Mesendoderm (in vitro differentiated cells): ENCODE results near the gene ETFA.

Source experiments
- DNase-seq: peaks from one replicate; pipeline ENCODE4 v3.0.0; 2013
- H2AK5ac ChIP-seq: 2 replicates; pipeline ENCODE4 v1.6.1; 2013; ENCODE audit warnings: low read length, inconsistent platforms
- H2BK120ac ChIP-seq: 2 replicates; pipeline ENCODE4 v1.6.1; 2013; ENCODE audit warnings: low read depth, mild to moderate bottlenecking, low read length, moderate library complexity, mixed read lengths
- H2BK15ac ChIP-seq: replicated peaks from 2 replicates; pipeline ENCODE4 v1.6.1; 2013; ENCODE audit warnings: low read depth, mild to moderate bottlenecking, moderate library complexity
- H2BK5ac ChIP-seq: 2 replicates; pipeline ENCODE4 v1.6.1; 2013; ENCODE audit warnings: low read length, inconsistent platforms
- H3K18ac ChIP-seq: 2 replicates; pipeline ENCODE4 v1.6.1; 2013; ENCODE audit warnings: mild to moderate bottlenecking, low read length, mixed read lengths
- H3K23ac ChIP-seq: one replicate; pipeline ENCODE4 v1.6.1; 2013; ENCODE audit warnings: low read length
- H3K27ac ChIP-seq: 2 replicates; pipeline ENCODE4 v1.5.1; 2013; ENCODE audit warnings: low read depth, mild to moderate bottlenecking, inconsistent platforms, low read length, moderate library complexity
- H3K27me3 ChIP-seq: 2 replicates; pipeline ENCODE4 v1.6.1; 2013; ENCODE audit warnings: low read length, control low read depth, mild to moderate bottlenecking, inconsistent platforms; ENCODE audit not compliant: insufficient read depth, poor library complexity
- H3K36me3 ChIP-seq: 2 replicates; pipeline ENCODE4 v1.6.1; 2013; ENCODE audit warnings: low read length, inconsistent platforms; ENCODE audit not compliant: control insufficient read depth, insufficient read depth
- H3K4ac ChIP-seq: one replicate; pipeline ENCODE4 v1.6.1; 2013; ENCODE audit warnings: low read depth, mild to moderate bottlenecking, low read length, moderate library complexity
- H3K4me1 ChIP-seq: 2 replicates; pipeline ENCODE4 v1.6.1; 2013; ENCODE audit warnings: low read depth, low read length, inconsistent platforms; ENCODE audit not compliant: control insufficient read depth
- H3K4me2 ChIP-seq: 2 replicates; pipeline ENCODE4 v1.6.1; 2013; ENCODE audit warnings: low read length
- H3K4me3 ChIP-seq: 2 replicates; pipeline ENCODE4 v1.5.1; 2013; ENCODE audit warnings: mild to moderate bottlenecking, low read length
- H3K56ac ChIP-seq: one replicate; pipeline ENCODE4 v1.6.1; 2013; ENCODE audit warnings: low read length
- H3K79me1 ChIP-seq: 2 replicates; pipeline ENCODE4 v1.6.1; 2013; ENCODE audit warnings: low read length, inconsistent platforms
- H3K79me2 ChIP-seq: 2 replicates; pipeline ENCODE4 v1.6.1; 2013; ENCODE audit warnings: mild to moderate bottlenecking, low read length; ENCODE audit not compliant: control insufficient read depth, insufficient read depth
- H3K9ac ChIP-seq: 2 replicates; pipeline ENCODE4 v1.6.1; 2013; ENCODE audit warnings: low read length, inconsistent platforms
- H4K5ac ChIP-seq: one replicate; pipeline ENCODE4 v1.6.1; 2013; ENCODE audit warnings: low read length
- H4K8ac ChIP-seq: one replicate; pipeline ENCODE4 v1.6.1; 2013; ENCODE audit warnings: low read depth, mild to moderate bottlenecking, control low read depth, low read length, moderate library complexity
- WGBS: extraction: QIAGEN DNeasy Blood & Tissue Kit; methylation state at CpG from one replicate; pipeline ENCODE4 v1.1.7; 2013; ENCODE audit warnings: low lambda C conversion rate, missing lambda C conversion rate; ENCODE audit not compliant: insufficient coverage; ENCODE audit errors: extremely low coverage; 5-methylcytosine and 5-hydroxymethylcytosine counted together

Gene ETFA

GRCh38 chr15:76222159-76222558, 89.1 kb downstream of the ETFA start:
- Histone ChIP-seq H3K4me2 (no peak overlapping the region), H3K27ac (no peak overlapping the region), H2BK15ac (no peak overlapping the region), H3K27me3 (no peaks in the 10 kb centered on the region), H3K4ac (no peak overlapping the region), H3K79me1 (no peaks in the 10 kb centered on the region), H2BK5ac (no peak overlapping the region), H3K4me3 (no peak overlapping the region), H3K23ac (no peak overlapping the region), H4K8ac (no peak overlapping the region), H3K36me3 (no peaks in the 10 kb centered on the region), H3K9ac (no peak overlapping the region), H3K18ac (no peak overlapping the region), H3K79me2 (no peaks in the 10 kb centered on the region), H4K5ac (no peak overlapping the region), H3K56ac (no peak overlapping the region), H2BK120ac (no peak overlapping the region), H2AK5ac (no peak overlapping the region), H3K4me1 (no peaks in the 10 kb centered on the region)
- DNase-seq = no peak
- WGBS = no CpG with 5 or more reads among the region's 4 CpGs

- no CpG with 5 or more reads among the region's 1 CpG for WGBS
Measured at GRCh38 chr15:76221085-76221767, 90.0 kb downstream of the ETFA start.

GRCh38 chr15:76217882-76218217, 93.4 kb downstream of the ETFA start:
- no peak overlapping the region for H3K4me2 ChIP-seq

More at GRCh38 chr15:76221085-76221767, 90.0 kb downstream of the ETFA start:
- H3K36me3 ChIP-seq = no peaks in the 10 kb centered on the region
- H2BK120ac ChIP-seq = no peak overlapping the region
- no peak overlapping the region for H3K9ac ChIP-seq
- DNase-seq = no peak
- H3K79me1 ChIP-seq = no peaks in the 10 kb centered on the region
- H4K8ac ChIP-seq = no peak overlapping the region
- H3K27me3 ChIP-seq = no peaks in the 10 kb centered on the region
- no peaks in the 10 kb centered on the region for H3K79me2 ChIP-seq
- H3K18ac ChIP-seq = no peak overlapping the region
- no peak overlapping the region for H3K4ac ChIP-seq
- no peak overlapping the region for H3K23ac ChIP-seq
- no peak overlapping the region for H3K4me2 ChIP-seq
- H3K4me1 ChIP-seq = no peaks in the 10 kb centered on the region
- no peak overlapping the region for H2BK15ac ChIP-seq
- no peak overlapping the region for H4K5ac ChIP-seq
- no peak overlapping the region for H3K27ac ChIP-seq
- H3K4me3 ChIP-seq = no peak overlapping the region
- H2AK5ac ChIP-seq = no peak overlapping the region
- H3K56ac ChIP-seq = no peak overlapping the region
- no peak overlapping the region for H2BK5ac ChIP-seq

GRCh38 chr15:76217029-76217881, 94.0 kb downstream of the ETFA start:
- Histone ChIP-seq H3K56ac (no peak overlapping the region), H3K4ac (no peak overlapping the region), H3K18ac (no peak overlapping the region), H3K4me3 (no peak overlapping the region), H3K4me2 (no peak overlapping the region), H4K8ac (no peak overlapping the region), H2BK120ac (no peak overlapping the region), H3K9ac (no peak overlapping the region), H2BK5ac (no peak overlapping the region), H3K23ac (no peak overlapping the region), H3K79me2 (no peaks in the 10 kb centered on the region), H2AK5ac (no peak overlapping the region), H3K27me3 (no peaks in the 10 kb centered on the region), H2BK15ac (no peak overlapping the region), H3K27ac (no peak overlapping the region), H3K79me1 (no peaks in the 10 kb centered on the region), H3K4me1 (no peaks in the 10 kb centered on the region), H3K36me3 (no peaks in the 10 kb centered on the region), H4K5ac (no peak overlapping the region)
- no peak for DNase-seq
- no CpG with 5 or more reads among the region's 7 CpGs for WGBS

More at GRCh38 chr15:76217882-76218217, 93.4 kb downstream of the ETFA start:
- Histone ChIP-seq H3K4me1 (no peaks in the 10 kb centered on the region), H3K4me3 (no peak overlapping the region), H3K36me3 (no peaks in the 10 kb centered on the region), H2BK5ac (no peak overlapping the region), H3K23ac (no peak overlapping the region), H3K18ac (no peak overlapping the region), H2AK5ac (no peak overlapping the region), H3K27ac (no peak overlapping the region), H3K56ac (no peak overlapping the region), H3K9ac (no peak overlapping the region), H2BK120ac (no peak overlapping the region), H3K79me1 (no peaks in the 10 kb centered on the region), H3K27me3 (no peaks in the 10 kb centered on the region), H4K5ac (no peak overlapping the region), H2BK15ac (no peak overlapping the region), H4K8ac (no peak overlapping the region), H3K79me2 (no peaks in the 10 kb centered on the region), H3K4ac (no peak overlapping the region)
- no CpG with 5 or more reads among the region's 5 CpGs for WGBS
- DNase-seq = no peak

GRCh38 chr15:76215634-76216033, 95.6 kb downstream of the ETFA start:
- H3K4me1 ChIP-seq = no peaks in the 10 kb centered on the region
- no peaks in the 10 kb centered on the region for H3K79me1 ChIP-seq
- H3K27ac ChIP-seq = peak overlapping the region; percentile 48
- no peak overlapping the region for H2BK120ac ChIP-seq
- H2BK5ac ChIP-seq = no peak overlapping the region
- H3K4me3 ChIP-seq = no peak overlapping the region
- no CpG with 5 or more reads among the region's 1 CpG for WGBS
- no peak overlapping the region for H3K9ac ChIP-seq
- no peaks in the 10 kb centered on the region for H3K36me3 ChIP-seq
- no peaks in the 10 kb centered on the region for H3K27me3 ChIP-seq
- H3K79me2 ChIP-seq = no peaks in the 10 kb centered on the region
- no peak overlapping the region for H3K4ac ChIP-seq
- no peak overlapping the region for H2BK15ac ChIP-seq
- no peak overlapping the region for H3K4me2 ChIP-seq
- H4K5ac ChIP-seq = no peak overlapping the region
- no peak overlapping the region for H3K56ac ChIP-seq
- H3K23ac ChIP-seq = no peak overlapping the region
- no peak overlapping the region for H2AK5ac ChIP-seq
- H3K18ac ChIP-seq = no peak overlapping the region
- no peak for DNase-seq
- H4K8ac ChIP-seq = no peak overlapping the region
